Coronary artery (tissue), 2 donors: ENCODE data around the gene AHCYL1.

ENCODE experiments used
- DNase-seq: peaks from one replicate; pipeline ENCODE4 v3.0.0-alpha.2; 2017; ENCODE audit warnings: low spot score
- H3K27ac ChIP-seq, 2 donors: fragments of 200-600 bp; sonication (generic); one replicate each; pipeline ENCODE4 v1.5.1; 2016 to 2019
- H3K4me3 ChIP-seq: fragments of 200-600 bp; sonication (generic); 2 replicates; pipeline ENCODE4 v1.5.1; 2016; ENCODE audit warnings: mild to moderate bottlenecking, moderate library complexity
- CTCF ChIP-seq: fragments of 200-600 bp; sonication (generic); IDR thresholded peaks from one replicate; pipeline ENCODE4 v1.5.1; 2019; ENCODE audit warnings: antibody characterized with exemption

Gene AHCYL1

GRCh38 chr1:109984456-109985246 lies at the start of gene AHCYL1:
Gene AHCYL1, plus strand, starts transcription at chr1:109984765. Its CDS starts 288 bp downstream, at chr1:109985053.
- H3K27ac ChIP-seq = peak within 1 kb of the TSS; percentile 97 to 99
- peak within 1 kb of the TSS; percentile 90 for H3K4me3 ChIP-seq
- peak; percentile 97 for TF ChIP-seq CTCF
- peak; percentile 99 for DNase-seq

- Histone ChIP-seq H3K4me3 (no peak overlapping the region), H3K27ac (no peak overlapping the region)
- TF ChIP-seq CTCF = no peak
- no peak for DNase-seq
Measured at GRCh38 chr1:109935451-109935900, 49.1 kb upstream of the AHCYL1 start.

- no peak for DNase-seq
- Histone ChIP-seq H3K27ac (no peak overlapping the region), H3K4me3 (no peak overlapping the region)
- TF ChIP-seq CTCF = no peak
Measured at GRCh38 chr1:109937738-109938137, 46.8 kb upstream of the AHCYL1 start.

GRCh38 chr1:109938556-109938955 lies 46.0 kb upstream of the AHCYL1 start:
- no peak for TF ChIP-seq CTCF
- Histone ChIP-seq H3K4me3 (no peak overlapping the region), H3K27ac (no peak overlapping the region)
- DNase-seq = no peak

GRCh38 chr1:109942434-109942833 lies 42.1 kb upstream of the AHCYL1 start:
- no peak overlapping the region for H3K4me3 ChIP-seq
- no peak for TF ChIP-seq CTCF

GRCh38 chr1:109944541-109944940 lies 40.0 kb upstream of the AHCYL1 start:
- TF ChIP-seq CTCF = no peak
- Histone ChIP-seq H3K4me3 (no peak overlapping the region), H3K27ac (no peak overlapping the region)
- DNase-seq = no peak

More at GRCh38 chr1:109942434-109942833, 42.1 kb upstream of the AHCYL1 start:
- no peak for DNase-seq
- no peak overlapping the region for H3K27ac ChIP-seq

- no peak for TF ChIP-seq CTCF
- Histone ChIP-seq H3K4me3 (no peak overlapping the region), H3K27ac (no peak overlapping the region)
- DNase-seq = no peak
Measured at GRCh38 chr1:109946511-109946910, 38.1 kb upstream of the AHCYL1 start.
